SK-N-SH treated with all-trans-retinoic acid at 6 μM for 48 hours (cell line): ENCODE measurements around the gene HMCN2.

Source experiments
- CSRNP3 ChIP-seq: fragments of 250-450 bp; sonication (Bioruptor Pico); IDR thresholded peaks from 2 replicates; pipeline ENCODE4 v1.5.1; 2021; ENCODE audit warnings: mild to moderate bottlenecking, moderate library complexity
- ISL1 ChIP-seq: fragments of 250-450 bp; sonication (Bioruptor Pico); IDR thresholded peaks from 2 replicates; pipeline ENCODE4 v2.1.2; 2022; ENCODE audit warnings: mild to moderate bottlenecking, moderate library complexity
- PPARA ChIP-seq: fragments of 250-450 bp; sonication (Bioruptor Pico); IDR thresholded peaks from 2 replicates; pipeline ENCODE4 v1.5.0; 2020; ENCODE audit warnings: mild to moderate bottlenecking, borderline replicate concordance
- RARB ChIP-seq: fragments of 250-450 bp; sonication (Bioruptor Pico); IDR thresholded peaks from 2 replicates; pipeline ENCODE4 v1.8.0; 2021; ENCODE audit warnings: mild to moderate bottlenecking, moderate library complexity
- TSHZ2 ChIP-seq: fragments of 250-450 bp; sonication (Bioruptor Pico); IDR thresholded peaks from 2 replicates; pipeline ENCODE4 v1.5.0; 2020; ENCODE audit warnings: mild to moderate bottlenecking, moderate library complexity
- ZFP3 ChIP-seq: fragments of 250-450 bp; sonication (Bioruptor Pico); IDR thresholded peaks from 2 replicates; pipeline ENCODE4 v1.5.0; 2020; ENCODE audit warnings: mild to moderate bottlenecking, moderate library complexity
- ZFP30 ChIP-seq: fragments of 450-650 bp; formaldehyde crosslinking; IDR thresholded peaks from 2 replicates; pipeline ENCODE4 v1.5.0; 2022; ENCODE audit warnings: mild to moderate bottlenecking, moderate library complexity
- ZNF8 ChIP-seq: fragments of 450-650 bp; formaldehyde crosslinking; IDR thresholded peaks from 2 replicates; pipeline ENCODE4 v1.5.0; 2020; ENCODE audit warnings: mild to moderate bottlenecking, moderate library complexity
- TF ChIP-seq, protein P1 (sequence below): fragments of 250-450 bp; sonication (Bioruptor Pico); IDR thresholded peaks from 2 replicates; pipeline ENCODE4 v1.8.0; 2020; ENCODE audit warnings: mild to moderate bottlenecking, moderate library complexity, borderline replicate concordance

GRCh38 chr9:130230631-130231030, 34.9 kb upstream of the HMCN2 start:
- TF ChIP-seq CSRNP3 (CRISPR knock-in tag) (no peak), TSHZ2 (CRISPR knock-in tag) (no peak), ZFP30 (no peak), RARB (no peak), ISL1 (CRISPR knock-in tag) (no peak), PPARA (CRISPR knock-in tag) (no peak), ZNF8 (no peak), ZFP3 (no peak)
- TF ChIP-seq, protein P1, sequence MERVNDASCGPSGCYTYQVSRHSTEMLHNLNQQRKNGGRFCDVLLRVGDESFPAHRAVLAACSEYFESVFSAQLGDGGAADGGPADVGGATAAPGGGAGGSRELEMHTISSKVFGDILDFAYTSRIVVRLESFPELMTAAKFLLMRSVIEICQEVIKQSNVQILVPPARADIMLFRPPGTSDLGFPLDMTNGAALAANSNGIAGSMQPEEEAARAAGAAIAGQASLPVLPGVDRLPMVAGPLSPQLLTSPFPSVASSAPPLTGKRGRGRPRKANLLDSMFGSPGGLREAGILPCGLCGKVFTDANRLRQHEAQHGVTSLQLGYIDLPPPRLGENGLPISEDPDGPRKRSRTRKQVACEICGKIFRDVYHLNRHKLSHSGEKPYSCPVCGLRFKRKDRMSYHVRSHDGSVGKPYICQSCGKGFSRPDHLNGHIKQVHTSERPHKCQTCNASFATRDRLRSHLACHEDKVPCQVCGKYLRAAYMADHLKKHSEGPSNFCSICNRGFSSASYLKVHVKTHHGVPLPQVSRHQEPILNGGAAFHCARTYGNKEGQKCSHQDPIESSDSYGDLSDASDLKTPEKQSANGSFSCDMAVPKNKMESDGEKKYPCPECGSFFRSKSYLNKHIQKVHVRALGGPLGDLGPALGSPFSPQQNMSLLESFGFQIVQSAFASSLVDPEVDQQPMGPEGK (CRISPR knock-in tag) = no peak
